GM10248 (cell line): Measurements from ENCODE around the gene GALNT2.

ENCODE experiments used
- CTCF ChIA-PET: fragments of 300-600 bp; sonication (Branson Sonifier 250); formaldehyde crosslinking; extraction: SDS; loops from one replicate; lab custom pipeline; 2021; ENCODE audit warnings: antibody characterized with exemption; lab: Yijun Ruan, JAX
- POLR2A ChIA-PET: fragments of 350-650 bp; sonication (Branson Sonifier 250); formaldehyde crosslinking; extraction: SDS; loops from one replicate; lab custom pipeline; 2020; ENCODE audit warnings: antibody characterized with exemption; lab: Yijun Ruan, JAX
- DNase-seq: peaks from one replicate; pipeline ENCODE4 v3.0.0; 2012; ENCODE audit errors: extremely low spot score
- CTCF ChIP-seq: IDR thresholded peaks from 2 replicates; pipeline ENCODE4 v1.5.1; 2012; ENCODE audit warnings: mild to moderate bottlenecking, low read depth; ENCODE audit errors: extremely low read depth, missing control alignments, control extremely low read depth

The GALNT2 gene

GRCh38 chr1:230300322-230301301 is 233.6 kb downstream of the GALNT2 start:
- ChIA-PET CTCF (no interaction called here), POLR2A (no interaction called here)
- DNase-seq: no peak
- no peak for TF ChIP-seq CTCF

- CTCF ChIA-PET: no interaction called here
- no peak for DNase-seq
- POLR2A ChIA-PET: no interaction called here
- TF ChIP-seq CTCF: no peak
These were observed 234.3 kb downstream of the GALNT2 start for GRCh38 chr1:230301322-230301721.

- POLR2A ChIA-PET: no interaction called here
- CTCF ChIA-PET: interaction anchor here (1.1 to 1.3 kb wide), 2 partner anchors 14 to 641 kb away, joined by 3 read pairs; no protein-coding TSS in a partner anchor
- DNase-seq: no peak
- TF ChIP-seq CTCF: no peak
These were observed 234.8 kb downstream of the GALNT2 start for GRCh38 chr1:230301822-230302221.

GRCh38 chr1:230303069-230303468 is 236.0 kb downstream of the GALNT2 start:
- ChIA-PET POLR2A (no interaction called here), CTCF (interaction anchor here (0.6 to 1.9 kb wide), 5 partner anchors 16 to 826 kb away, joined by 3 to 7 read pairs (median 3); no protein-coding TSS in a partner anchor)
- no peak for DNase-seq
- peak; percentile 16 for TF ChIP-seq CTCF

- DNase-seq: no peak
- ChIA-PET POLR2A (no interaction called here), CTCF (interaction anchor here (1.3 to 1.9 kb wide), 2 partner anchors 589 to 643 kb away, joined by 6 to 7 read pairs; no protein-coding TSS in a partner anchor)
- TF ChIP-seq CTCF: no peak
These were observed 236.8 kb downstream of the GALNT2 start for GRCh38 chr1:230303822-230304221.

GRCh38 chr1:230306169-230306568 is 239.1 kb downstream of the GALNT2 start:
- TF ChIP-seq CTCF: peak; percentile 25
- CTCF ChIA-PET: interaction anchor here (0.7 to 1.6 kb wide), 8 partner anchors 13 to 645 kb away, joined by 3 to 6 read pairs (median 4); no protein-coding TSS in a partner anchor
- DNase-seq: no peak
- POLR2A ChIA-PET: no interaction called here
